Measurements from ENCODE around the gene LIN9.

DNA sequence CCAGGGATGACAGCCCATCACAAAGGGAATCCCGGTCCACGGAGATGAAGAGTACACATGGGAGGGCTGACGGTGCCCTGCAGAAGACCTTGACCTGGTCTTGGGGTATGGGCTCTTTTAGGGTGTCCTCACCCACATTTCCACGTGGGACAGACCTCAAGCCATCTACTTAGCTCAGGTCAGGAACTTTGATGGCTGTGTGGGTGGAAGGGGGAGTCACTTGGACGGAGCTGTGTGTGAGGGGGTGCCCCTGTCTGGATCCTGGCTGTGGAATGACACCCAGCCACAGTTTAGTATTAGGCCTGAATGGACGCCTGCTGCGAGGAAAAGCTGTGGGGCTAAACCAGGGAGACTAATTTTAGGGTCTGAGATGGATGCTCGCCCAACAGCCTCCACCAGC is 96.4 kb downstream of the LIN9 start:
- no peak for TF ChIP-seq POLR2A (IDR thresholded peaks at IDR 0.05)
- TF ChIP-seq CTCF (IDR thresholded peaks at IDR 0.05), result no peak
